Pulmonary artery endothelial cell (primary cell): ENCODE data around the gene GPRIN1. TPM values are rescaled to one million over a fixed set of nuclear protein-coding genes. Genes with fewer than 3 reads are reported as not detected.

Experiments
- DNase-seq: peaks from one replicate; pipeline ENCODE4 v3.0.0-alpha.2; 2011; ENCODE audit warnings: low read depth, low spot score
- total RNA-seq: library from RNA; depleted of rRNA; stranded (reverse); fragments of >200 nt; gene quantifications from 2 replicates; pipeline ENCODE4 v1.2.3, GENCODE V29; 2014

The GPRIN1 gene
- total RNA-seq, 1 donor from 2014 or later, result 7.5 TPM

DNA sequence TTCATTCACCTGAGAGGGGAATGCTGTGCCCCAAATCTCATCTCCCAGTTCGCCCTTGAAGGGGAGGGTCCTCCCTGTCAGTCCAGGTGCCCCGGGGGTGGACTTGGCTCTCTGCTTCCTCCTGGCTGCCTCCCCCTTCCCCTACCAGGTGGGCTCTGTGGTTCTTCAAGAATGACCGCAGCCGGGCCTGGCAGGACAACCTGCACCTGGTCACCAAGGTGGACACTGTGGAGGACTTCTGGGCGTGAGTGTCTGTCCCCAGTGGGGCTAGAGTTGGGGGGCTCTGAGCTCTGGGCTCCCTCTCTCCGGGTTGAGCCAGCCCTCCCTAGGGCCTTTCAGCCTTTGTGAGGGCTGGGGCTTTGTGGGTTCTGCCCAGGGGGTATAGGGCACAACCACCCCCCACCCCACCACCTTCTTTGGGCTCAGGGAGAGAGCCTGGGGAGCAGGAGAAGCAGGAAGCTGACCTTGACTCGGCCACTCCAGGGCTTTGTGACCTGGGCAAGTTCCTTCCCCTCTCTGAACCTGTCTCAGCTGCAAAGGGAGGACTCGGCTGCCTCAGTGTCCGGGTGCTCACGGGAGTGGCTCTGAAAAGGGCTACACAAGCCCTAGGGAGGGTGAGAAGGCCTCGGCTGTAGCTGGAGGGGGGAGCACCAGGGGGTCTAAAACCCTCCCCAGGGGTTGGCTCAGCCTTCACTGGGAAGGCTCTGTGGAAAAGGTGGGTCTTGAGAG is 33.7 kb upstream of the GPRIN1 start:
- no peak for DNase-seq

GRCh38 chr5:176642675-176643490 is 32.9 kb upstream of the GPRIN1 start:
- DNase-seq, result no peak

- DNase-seq, result no peak
Measured at GRCh38 chr5:176640616-176641015, 30.7 kb upstream of the GPRIN1 start.

- no peak for DNase-seq
Measured at GRCh38 chr5:176639981-176640380, 30.0 kb upstream of the GPRIN1 start.

DNA sequence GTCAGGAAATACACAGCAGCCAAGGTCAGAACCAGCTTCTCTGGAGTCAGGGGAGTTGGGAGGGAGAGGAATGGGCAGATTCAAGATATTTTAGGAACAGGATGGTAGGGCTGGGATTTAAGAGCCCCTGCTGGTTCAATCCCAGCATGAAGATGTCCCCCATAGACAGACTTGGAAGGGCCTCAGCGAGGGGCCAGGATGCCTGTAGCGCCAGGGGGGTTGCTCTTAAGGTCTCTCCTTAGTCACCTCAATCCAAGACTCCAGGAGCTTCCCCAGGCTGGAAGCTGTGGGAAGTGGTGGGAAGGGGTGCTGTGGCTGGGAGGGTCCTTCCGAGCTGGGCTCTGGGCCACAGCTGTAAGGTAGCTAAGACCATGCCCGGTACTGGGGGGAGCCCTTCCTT is 29.3 kb upstream of the GPRIN1 start:
- DNase-seq, result no peak

DNA sequence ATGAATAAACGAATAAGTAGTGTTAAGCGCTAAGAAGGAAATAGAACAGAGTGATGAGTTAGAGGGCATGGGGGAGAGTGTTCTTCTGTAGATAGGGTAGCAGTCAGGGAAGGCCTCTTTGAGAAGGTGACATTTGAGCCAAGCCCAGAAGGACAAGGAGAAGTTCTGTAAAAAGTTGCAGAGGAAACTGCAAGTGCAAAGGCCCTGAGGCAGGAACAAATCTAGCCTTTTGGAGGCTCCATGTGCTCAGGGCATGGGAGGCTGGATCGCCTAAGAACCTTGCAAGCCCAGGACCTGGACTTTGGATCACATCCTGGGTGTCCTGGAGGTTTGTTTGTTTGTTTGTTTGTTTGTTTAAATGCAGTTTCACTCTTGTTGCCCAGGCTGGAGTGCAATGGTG is 28.5 kb upstream of the GPRIN1 start:
- no peak for DNase-seq

DNA sequence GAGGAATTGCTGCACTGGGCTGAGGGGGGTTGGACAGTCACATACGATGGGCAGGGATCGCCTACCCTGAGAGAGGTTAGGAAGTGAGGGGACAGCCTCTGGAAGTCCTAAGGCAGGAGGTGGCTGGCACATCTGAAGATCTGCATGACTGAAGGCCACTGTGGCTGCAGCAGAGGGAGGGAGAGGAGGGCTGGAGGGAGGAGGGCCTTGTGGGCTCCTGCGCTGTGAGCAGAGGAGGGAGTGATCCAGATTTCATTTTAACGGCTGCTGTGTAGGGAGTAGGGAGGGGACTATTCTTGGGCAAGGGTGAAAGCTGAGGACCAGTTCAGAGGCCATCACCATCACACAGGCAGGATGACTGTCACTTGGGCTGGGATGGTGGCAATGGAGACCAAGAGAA is 27.6 kb upstream of the GPRIN1 start:
- DNase-seq, result no peak

DNA sequence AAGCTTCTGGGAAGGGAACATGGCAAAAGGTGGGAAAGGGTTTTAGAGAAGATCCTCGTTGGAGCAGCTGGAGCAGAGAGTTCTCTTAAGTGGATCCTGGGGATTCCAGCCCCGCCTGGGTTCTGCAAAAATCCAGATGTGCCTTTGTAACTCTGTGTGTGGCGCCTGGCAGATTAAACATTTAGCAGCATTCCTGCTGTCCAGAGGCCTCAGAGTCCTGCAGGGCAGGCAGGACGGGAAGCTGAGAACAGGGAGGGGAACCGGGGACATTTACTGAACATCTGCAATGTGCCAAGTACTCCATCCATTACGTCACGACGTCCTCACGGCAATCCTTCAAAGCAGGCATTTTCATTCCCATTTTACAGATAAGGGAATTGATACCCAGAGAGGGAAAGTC is 26.5 kb upstream of the GPRIN1 start:
- DNase-seq, result no peak

DNA sequence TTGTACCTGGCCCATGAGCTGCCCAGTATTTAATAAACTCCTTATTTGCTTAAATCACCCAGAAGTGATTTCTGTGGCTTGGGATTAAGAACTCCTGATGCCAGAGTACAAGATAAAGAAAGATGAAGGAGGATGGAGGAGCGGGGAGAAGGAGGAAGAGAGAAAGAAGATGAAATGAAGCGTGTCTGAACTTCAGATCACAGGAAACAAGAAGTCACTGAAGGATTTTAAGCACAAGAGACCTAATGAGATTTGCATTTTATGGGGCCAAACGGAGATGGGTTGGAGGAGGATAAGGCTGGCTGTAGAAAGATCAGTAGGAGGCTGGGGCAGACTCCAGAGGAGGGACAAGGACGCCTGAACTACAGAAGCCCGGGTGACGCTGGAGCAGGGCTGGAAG is 23.6 kb upstream of the GPRIN1 start:
- DNase-seq, result no peak

DNA sequence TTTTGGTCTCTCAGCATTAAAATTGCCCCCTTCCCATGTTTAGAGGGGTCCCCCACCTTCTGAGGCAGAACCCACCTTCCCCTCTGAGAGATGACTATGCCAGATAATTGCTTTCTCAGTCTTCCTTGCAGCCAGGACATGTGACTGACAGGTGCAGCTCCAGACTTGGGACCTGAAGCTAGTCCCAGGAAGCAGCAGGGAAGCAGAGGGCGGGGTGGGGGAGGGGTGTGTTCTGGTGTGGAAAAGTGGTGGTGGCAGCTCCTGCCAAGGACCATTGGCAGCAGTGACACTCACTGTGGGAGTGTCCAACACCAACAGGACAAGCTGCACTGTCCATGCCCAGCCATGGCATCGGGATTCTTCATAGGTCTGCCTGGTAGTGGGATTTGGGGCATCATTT is 22.8 kb upstream of the GPRIN1 start:
- no peak for DNase-seq

- DNase-seq, result no peak
Measured at GRCh38 chr5:176631383-176632200, 21.6 kb upstream of the GPRIN1 start.

- no peak for DNase-seq
Measured at GRCh38 chr5:176630681-176631222, 20.8 kb upstream of the GPRIN1 start.

GRCh38 chr5:176629853-176630680 is 20.1 kb upstream of the GPRIN1 start, which contains the start of the genes EIF4E1B and SNCB:
Gene EIF4E1B (plus strand): TSS chr5:176630675. CDS start chr5:176642788, 12,113 bp downstream.
Gene SNCB (minus strand): TSS chr5:176630534. CDS start chr5:176629654, 880 bp downstream.
- no peak for DNase-seq

DNA sequence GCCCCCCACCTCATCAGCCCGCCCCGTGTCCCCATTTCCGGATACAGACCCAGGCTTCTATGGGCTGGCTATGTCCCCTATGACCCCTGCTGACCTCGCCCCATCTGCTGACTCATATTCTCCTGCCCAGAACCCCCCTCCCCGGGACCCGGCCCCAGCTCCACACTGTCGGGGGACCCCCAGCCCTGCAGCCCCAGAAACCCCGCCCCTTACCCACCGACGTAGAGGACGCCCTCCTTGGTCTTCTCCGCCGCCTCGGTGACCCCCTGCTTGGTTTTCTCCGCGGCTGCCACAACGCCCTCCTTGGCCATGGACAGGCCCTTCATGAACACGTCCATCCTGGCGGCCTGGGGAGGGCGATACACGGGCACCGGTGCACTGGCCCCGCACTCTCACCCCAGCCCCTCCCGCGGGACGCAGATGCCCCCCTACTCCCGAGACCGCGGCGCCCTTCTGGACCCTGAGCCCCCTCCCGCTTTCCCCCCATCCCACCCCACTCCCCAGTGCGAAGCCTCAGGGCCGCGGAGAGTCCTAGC is 19.4 kb upstream of the GPRIN1 start:
- no peak for DNase-seq

GRCh38 chr5:176628406-176629228 is 18.7 kb upstream of the GPRIN1 start:
- no peak for DNase-seq

- no peak for DNase-seq
Measured at GRCh38 chr5:176627582-176627981, 17.6 kb upstream of the GPRIN1 start.

GRCh38 chr5:176626876-176627236 is 16.9 kb upstream of the GPRIN1 start:
- no peak for DNase-seq

DNA sequence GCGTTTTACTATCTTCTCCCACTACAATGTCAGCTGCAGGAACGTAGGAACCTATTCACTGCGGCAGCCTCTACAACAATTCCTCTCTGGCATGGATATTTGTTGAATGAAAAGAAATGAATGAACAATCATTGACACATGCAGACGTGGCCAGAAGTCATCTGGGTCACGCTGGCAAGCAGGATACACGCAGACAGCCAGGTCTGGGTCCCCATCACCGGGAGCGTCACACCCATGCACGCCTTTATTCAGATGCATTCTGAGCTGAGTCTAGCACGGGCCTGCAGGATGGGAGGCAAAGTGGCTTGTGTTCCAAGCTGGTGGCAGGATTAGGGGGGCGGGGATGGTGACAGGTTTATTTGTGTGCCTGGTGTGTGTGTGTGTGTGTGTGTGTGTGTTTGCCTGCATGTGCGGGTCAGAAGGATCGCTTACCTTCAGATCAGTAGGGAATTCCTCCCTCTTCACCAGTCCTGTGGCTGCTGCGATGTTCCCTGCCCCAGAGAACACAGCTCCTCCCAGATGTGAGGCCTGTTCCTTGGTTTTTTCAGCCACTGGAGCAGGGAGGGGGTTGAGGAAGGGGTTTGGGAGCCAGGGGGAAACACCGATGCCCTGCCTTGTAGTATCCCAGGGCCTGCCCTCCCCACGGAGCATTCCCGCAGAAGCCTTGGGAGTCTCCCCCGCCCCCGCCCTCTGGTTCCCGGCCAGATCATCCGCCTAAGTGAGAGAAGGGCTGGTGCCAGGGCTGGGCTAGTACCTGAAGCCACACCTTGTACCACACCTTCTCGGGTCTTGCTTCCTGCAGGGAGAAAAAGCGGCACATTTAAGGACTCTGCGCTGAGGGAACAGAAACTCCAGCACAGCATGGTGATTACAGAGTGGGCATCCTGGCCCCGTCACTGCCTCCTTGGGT is 16.3 kb upstream of the GPRIN1 start:
- no peak for DNase-seq
